HPDE6-E6E7 (cell line): ENCODE measurements around the gene NDRG2.

Source experiments
- DNase-seq: peaks from one replicate; pipeline ENCODE4 v3.0.0; 2011; ENCODE audit warnings: missing footprints; ENCODE audit errors: extremely low spot score

NDRG2 gene

GRCh38 chr14:21034707-21035106, 9.8 kb upstream of the NDRG2 start, which contains the start of gene RNASE13:
RNASE13 (minus strand) TSS chr14:21034807; CDS start chr14:21034288, 519 bp downstream.
- no peak for DNase-seq

- DNase-seq = no peak
Observed at GRCh38 chr14:21033133-21033698, 8.4 kb upstream of the NDRG2 start.

GRCh38 chr14:21032326-21033132, 7.7 kb upstream of the NDRG2 start:
- no peak for DNase-seq

GRCh38 chr14:21030531-21030930, 5.7 kb upstream of the NDRG2 start:
- no peak for DNase-seq

GRCh38 chr14:21029917-21030316, 5.1 kb upstream of the NDRG2 start, which contains the start of gene TPPP2:
TPPP2 (plus strand) TSS chr14:21030217; CDS start chr14:21030582, 365 bp downstream.
- no peak for DNase-seq

GRCh38 chr14:21026988-21027315, 2.1 kb upstream of the NDRG2 start:
- DNase-seq = no peak

GRCh38 chr14:21026274-21026987, 1.6 kb upstream of the NDRG2 start:
- DNase-seq = no peak

- DNase-seq = no peak
Observed at GRCh38 chr14:21025371-21026273, 761 bp upstream of the NDRG2 start.

GRCh38 chr14:21023817-21024584, 860 bp downstream of the NDRG2 start:
- DNase-seq = no peak

- DNase-seq = no peak
Observed at GRCh38 chr14:21023174-21023573, 1.7 kb downstream of the NDRG2 start.

- no peak for DNase-seq
Observed at GRCh38 chr14:21022686-21023085, 2.2 kb downstream of the NDRG2 start.

GRCh38 chr14:21020977-21021545, 3.8 kb downstream of the NDRG2 start:
- DNase-seq = no peak

- no peak for DNase-seq
Observed at GRCh38 chr14:21019366-21019765, 5.5 kb downstream of the NDRG2 start.

- no peak for DNase-seq
Observed at GRCh38 chr14:21018781-21019180, 6.1 kb downstream of the NDRG2 start.

GRCh38 chr14:21018286-21018685, 6.6 kb downstream of the NDRG2 start:
- DNase-seq = no peak

- DNase-seq = no peak
Observed at GRCh38 chr14:21017528-21018245, 7.2 kb downstream of the NDRG2 start.

GRCh38 chr14:21016413-21017190, 8.3 kb downstream of the NDRG2 start:
- DNase-seq = no peak

GRCh38 chr14:21015312-21015711, 9.5 kb downstream of the NDRG2 start:
- no peak for DNase-seq

- DNase-seq = peak; percentile 74
Observed at GRCh38 chr14:21014761-21015190, 10.1 kb downstream of the NDRG2 start.
